Endothelial cell (in vitro differentiated cells): ENCODE measurements around the gene ARHGAP1. TPM values are rescaled to one million over a fixed set of nuclear protein-coding genes. Genes with fewer than 3 reads are reported as not detected.
A peak's percentile ranks its signal among the peaks of the same experiment; 100 is the strongest.

ENCODE experiments used
- DNase-seq: peaks from one replicate; pipeline ENCODE4 v3.0.0; 2021; ENCODE audit warnings: low spot score
- H3K27ac Mint-ChIP-seq: one replicate; pipeline ENCODE4 v1.8.0; 2021; ENCODE audit warnings: mixed read lengths, inconsistent platforms; ENCODE audit not compliant: unreplicated experiment
- H3K27me3 Mint-ChIP-seq: one replicate; pipeline ENCODE4 v1.8.0; 2021; ENCODE audit warnings: mild to moderate bottlenecking, moderate library complexity, mixed read lengths, inconsistent platforms; ENCODE audit not compliant: unreplicated experiment
- H3K36me3 Mint-ChIP-seq: one replicate; pipeline ENCODE4 v1.8.0; 2021; ENCODE audit warnings: mild to moderate bottlenecking, low read depth, mixed read lengths, inconsistent platforms; ENCODE audit not compliant: unreplicated experiment
- H3K4me1 Mint-ChIP-seq: one replicate; pipeline ENCODE4 v1.8.0; 2021; ENCODE audit warnings: mild to moderate bottlenecking, mixed read lengths, inconsistent platforms; ENCODE audit not compliant: unreplicated experiment
- H3K4me3 Mint-ChIP-seq: one replicate; pipeline ENCODE4 v1.8.0; 2021; ENCODE audit warnings: mild to moderate bottlenecking, mixed read lengths, inconsistent platforms; ENCODE audit not compliant: unreplicated experiment
- H3K9me3 Mint-ChIP-seq: one replicate; pipeline ENCODE4 v1.8.0; 2021; ENCODE audit warnings: mixed read lengths, inconsistent platforms; ENCODE audit not compliant: unreplicated experiment
- CTCF ChIP-seq: fragments of 200-600 bp; sonication (generic); IDR thresholded peaks from one replicate; pipeline ENCODE4 v1.5.0; 2021; ENCODE audit warnings: antibody characterized with exemption; ENCODE audit not compliant: unreplicated experiment
- total RNA-seq: library from RNA; stranded (reverse); fragmentation: NEBNext Ultra II Directional; extraction: Animal tissue kit (Norgen Biotek cat#: 25700); gene quantifications from one replicate; pipeline ENCODE4 v1.2.1, GENCODE V29; 2021; ENCODE audit not compliant: unreplicated experiment

ARHGAP1 gene
- total RNA-seq, 1 donor from 2014 or later = 69.5 TPM

- no peak for DNase-seq
- Mint-ChIP-seq H3K36me3 (peaks cover 41% of the 10 kb centered on the region), H3K27ac (no peak overlapping the region), H3K9me3 (no peaks in the 10 kb centered on the region), H3K4me3 (peak overlapping the region; percentile 52), H3K27me3 (peaks cover 8% of the 10 kb centered on the region), H3K4me1 (peaks cover 35% of the 10 kb centered on the region)
- peak; percentile 34 for TF ChIP-seq CTCF
Observed at GRCh38 chr11:46669711-46670139, 30.7 kb downstream of the ARHGAP1 start.

- H3K27me3 Mint-ChIP-seq = peaks cover 6% of the 10 kb centered on the region
- no peaks in the 10 kb centered on the region for H3K9me3 Mint-ChIP-seq
- H3K36me3 Mint-ChIP-seq = peaks cover 47% of the 10 kb centered on the region
- H3K4me3 Mint-ChIP-seq = no peak overlapping the region
- no peak for TF ChIP-seq CTCF
- H3K27ac Mint-ChIP-seq = no peak overlapping the region
- H3K4me1 Mint-ChIP-seq = peaks cover 35% of the 10 kb centered on the region
- DNase-seq = no peak
Observed at GRCh38 chr11:46668480-46669085, 31.8 kb downstream of the ARHGAP1 start.

- H3K4me1 Mint-ChIP-seq = peaks cover 31% of the 10 kb centered on the region
- no peaks in the 10 kb centered on the region for H3K9me3 Mint-ChIP-seq
- H3K4me3 Mint-ChIP-seq = no peak overlapping the region
- no peak for DNase-seq
- H3K27ac Mint-ChIP-seq = no peak overlapping the region
- H3K27me3 Mint-ChIP-seq = peaks cover 5% of the 10 kb centered on the region
- TF ChIP-seq CTCF = no peak
- peaks cover 41% of the 10 kb centered on the region for H3K36me3 Mint-ChIP-seq
Observed at GRCh38 chr11:46667043-46667481, 33.4 kb downstream of the ARHGAP1 start.

- Mint-ChIP-seq H3K4me1 (peaks cover 27% of the 10 kb centered on the region), H3K9me3 (no peaks in the 10 kb centered on the region), H3K27me3 (peaks cover 4% of the 10 kb centered on the region), H3K27ac (no peak overlapping the region), H3K36me3 (peaks cover 37% of the 10 kb centered on the region), H3K4me3 (no peak overlapping the region)
- no peak for TF ChIP-seq CTCF
- DNase-seq = no peak
Observed at GRCh38 chr11:46666516-46666915, 33.9 kb downstream of the ARHGAP1 start.

GRCh38 chr11:46665356-46665755 lies 35.1 kb downstream of the ARHGAP1 start:
- Mint-ChIP-seq H3K4me1 (peaks cover 27% of the 10 kb centered on the region), H3K9me3 (no peaks in the 10 kb centered on the region), H3K27me3 (peaks cover 4% of the 10 kb centered on the region), H3K27ac (peak overlapping the region; percentile 97), H3K36me3 (peaks cover 31% of the 10 kb centered on the region), H3K4me3 (no peak overlapping the region)
- no peak for TF ChIP-seq CTCF
- DNase-seq = no peak
